CD14-positive monocyte (primary cell): ENCODE results near the gene TFG. TPM values are rescaled to one million over a fixed set of nuclear protein-coding genes. Genes with fewer than 3 reads are reported as not detected.

Experiments used
- DNase-seq, 3 donors: peaks; one replicate each; pipeline ENCODE4 v3.0.0-alpha.2; 2011 to 2022
- H2AFZ ChIP-seq: 2 replicates; pipeline ENCODE4 v1.6.0; 2012; ENCODE audit warnings: mild to moderate bottlenecking, low read depth, low read length, inconsistent platforms; ENCODE audit not compliant: insufficient read depth, poor library complexity, severe bottlenecking
- H3K27ac ChIP-seq, 2 donors: 1 replicate in 1 of 2; 2 replicates in 1 of 2; pipeline ENCODE4 v1.5.1; 2012 to 2013; ENCODE audit warnings: low read length in 2 of 2, control low read depth in 1 of 2, inconsistent platforms in 1 of 2, low read depth in 1 of 2, mild to moderate bottlenecking in 1 of 2
- H3K27me3 ChIP-seq, 2 donors: one replicate each; pipeline versions ENCODE4 v1.6.0 to v1.6.1; 2011 to 2013; ENCODE audit warnings: low read length in 2 of 2; ENCODE audit not compliant: control insufficient read depth in 2 of 2, insufficient read depth in 2 of 2
- H3K36me3 ChIP-seq, 2 donors: replicated peaks in 1 of 2; 1 replicate in 1 of 2; 2 replicates in 1 of 2; pipeline versions ENCODE4 v1.5.1 to v1.6.1; 2012 to 2013; ENCODE audit warnings: low read length in 2 of 2, control low read depth in 1 of 2, inconsistent platforms in 1 of 2, mild to moderate bottlenecking in 1 of 2; ENCODE audit not compliant: insufficient read depth in 2 of 2, control insufficient read depth in 1 of 2
- H3K4me1 ChIP-seq, 2 donors: 1 replicate in 1 of 2; 2 replicates in 1 of 2; pipeline versions ENCODE4 v1.5.1 to v1.6.1; 2012 to 2013; ENCODE audit warnings: low read length in 2 of 2, control low read depth in 1 of 2, inconsistent platforms in 1 of 2, mild to moderate bottlenecking in 1 of 2, moderate library complexity in 1 of 2; ENCODE audit not compliant: insufficient read depth in 2 of 2, control insufficient read depth in 1 of 2
- H3K4me2 ChIP-seq: replicated peaks from 2 replicates; pipeline ENCODE3; 2012; ENCODE audit warnings: low read length, moderate library complexity, mild to moderate bottlenecking; ENCODE audit not compliant: poor library complexity, severe bottlenecking; ENCODE audit errors: extremely low read depth
- H3K4me3 ChIP-seq, 3 experiments: fragments of 200-600 bp in 1 of 3; sonication (generic) in 1 of 3; replicated peaks in 1 of 3; 1 replicate in 2 of 3; 2 replicates in 1 of 3; pipeline ENCODE4 v1.5.1; 2011 to 2013; ENCODE audit warnings: low read length in 3 of 3, mild to moderate bottlenecking in 3 of 3, control low read depth in 2 of 3, low read depth in 2 of 3, inconsistent platforms in 1 of 3, moderate library complexity in 1 of 3
- H3K79me2 ChIP-seq: 2 replicates; pipeline ENCODE4 v1.6.0; 2012; ENCODE audit warnings: mild to moderate bottlenecking, control low read depth, inconsistent platforms, low read length, moderate library complexity; ENCODE audit not compliant: insufficient read depth
- H3K9ac ChIP-seq: 2 replicates; pipeline ENCODE4 v1.6.0; 2017; ENCODE audit warnings: low read length, mild to moderate bottlenecking; ENCODE audit not compliant: insufficient read depth, poor library complexity, severe bottlenecking
- H3K9me3 ChIP-seq, 2 donors: replicated peaks in 1 of 2; 1 replicate in 1 of 2; 2 replicates in 1 of 2; pipeline versions ENCODE4 v1.5.1 to v1.6.1; 2012 to 2013; ENCODE audit warnings: low read length in 2 of 2, control low read depth in 1 of 2; ENCODE audit not compliant: control insufficient read depth in 1 of 2, insufficient read depth in 1 of 2
- H4K20me1 ChIP-seq: 2 replicates; pipeline ENCODE4 v1.6.0; 2012; ENCODE audit warnings: mild to moderate bottlenecking, low read length, control low read depth, moderate library complexity; ENCODE audit not compliant: insufficient read depth
- H3K27ac Mint-ChIP-seq, 7 donors: one replicate each; pipeline ENCODE4 v1.8.0; 2020; ENCODE audit warnings: mild to moderate bottlenecking in 7 of 7, mixed read lengths in 7 of 7, moderate library complexity in 6 of 7, inconsistent platforms in 2 of 7
- H3K27me3 Mint-ChIP-seq, 3 donors: one replicate each; pipeline ENCODE4 v1.8.0; 2021 to 2022; ENCODE audit warnings: low read depth in 3 of 3, mild to moderate bottlenecking in 3 of 3, mixed read lengths in 3 of 3, moderate library complexity in 3 of 3, inconsistent platforms in 1 of 3
- H3K36me3 Mint-ChIP-seq, 2 donors: one replicate each; pipeline ENCODE4 v1.8.0; 2020; ENCODE audit warnings: mixed read lengths in 2 of 2, inconsistent platforms in 1 of 2, mild to moderate bottlenecking in 1 of 2
- H3K4me1 Mint-ChIP-seq: one replicate; pipeline ENCODE4 v1.8.0; 2020; ENCODE audit warnings: mild to moderate bottlenecking, mixed read lengths
- H3K4me3 Mint-ChIP-seq, 2 donors: one replicate each; pipeline ENCODE4 v1.8.0; 2020; ENCODE audit warnings: mild to moderate bottlenecking in 2 of 2, mixed read lengths in 2 of 2, moderate library complexity in 1 of 2
- H3K9me3 Mint-ChIP-seq, 7 donors: one replicate each; pipeline ENCODE4 v1.8.0; 2020 to 2022; ENCODE audit warnings: mixed read lengths in 7 of 7, mild to moderate bottlenecking in 6 of 7, moderate library complexity in 6 of 7, inconsistent platforms in 2 of 7
- WGBS: methylation state at CpG from one replicate; pipeline ENCODE4 v1.1.5; 2013; ENCODE audit warnings: missing lambda C conversion rate; ENCODE audit not compliant: insufficient coverage; 5-methylcytosine and 5-hydroxymethylcytosine counted together
- intact Hi-C, 2 donors: fragments of 100-400 bp; cut with micrococcal nuclease; formaldehyde crosslinking; loops; one replicate each; pipeline versions ENCODE4 v1.15.0 to v1.15.1; 2023
- polyA plus RNA-seq, 3 donors: library from polyadenylated mRNA; depleted of rRNA in 1 of 3; unstranded in 2 of 3; stranded (reverse) in 1 of 3; fragments of 300-500 nt in 2 of 3; fragments of >200 nt in 1 of 3; fragmentation: Illumina TruSeq in 2 of 3; gene quantifications; 1 replicate in 2 of 3; 2 replicates in 1 of 3; pipeline ENCODE4 v1.2.3, GENCODE V29; 2012 to 2021
- TF ChIP-seq, protein P1 (sequence below): fragments of 200-600 bp; IDR thresholded peaks from one replicate; pipeline ENCODE4 v1.8.0; 2022; ENCODE audit warnings: antibody characterized with exemption, mild to moderate bottlenecking

TFG gene
- polyA plus RNA-seq, 3 donors: 37.9 to 51.2 (median 44.8) TPM

DNA sequence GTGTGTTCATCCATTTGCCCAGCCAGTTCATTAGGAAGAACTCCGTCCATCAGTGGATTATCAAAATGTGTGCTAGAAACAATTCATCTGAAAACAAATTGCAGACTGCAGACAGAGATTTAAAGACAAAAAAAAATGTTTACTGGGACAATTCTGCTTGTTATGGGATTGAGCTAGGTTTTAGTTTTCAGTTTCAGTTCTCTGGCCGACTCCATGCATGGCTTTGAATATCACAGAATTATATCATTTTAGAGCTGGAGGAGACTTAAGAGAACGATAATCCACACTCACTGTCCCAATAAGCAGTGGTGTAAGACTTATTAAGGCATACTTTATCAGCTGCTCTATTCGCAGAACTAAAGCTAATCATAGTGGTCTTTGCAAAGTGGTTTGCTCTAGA lies 51.1 kb downstream of the TFG start:
- Mint-ChIP-seq H3K36me3 (peaks cover 3 to 6% of the 10 kb centered on the region in 2 donors), H3K27ac (no peak overlapping the region), H3K4me3 (no peak overlapping the region), H3K27me3 (peaks cover 0 to 1% (median 0%) of the 10 kb centered on the region in 3 donors), H3K4me1 (no peaks in the 10 kb centered on the region), H3K9me3 (no peaks in the 10 kb centered on the region)
- H3K79me2 ChIP-seq: no peaks in the 10 kb centered on the region
- no peak overlapping the region for H3K4me2 ChIP-seq
- no peak overlapping the region for H3K4me3 ChIP-seq
- no peak for DNase-seq
- intact Hi-C loops: no loop called here
- no peak overlapping the region for H2AFZ ChIP-seq
- H3K36me3 ChIP-seq: peaks cover 0 to under 1% of the 10 kb centered on the region in 2 donors
- no peaks in the 10 kb centered on the region for H4K20me1 ChIP-seq
- H3K9me3 ChIP-seq: no peaks in the 10 kb centered on the region
- 50% methylated on average over 2 of the region's 4 CpGs for WGBS
- TF ChIP-seq, protein P1, sequence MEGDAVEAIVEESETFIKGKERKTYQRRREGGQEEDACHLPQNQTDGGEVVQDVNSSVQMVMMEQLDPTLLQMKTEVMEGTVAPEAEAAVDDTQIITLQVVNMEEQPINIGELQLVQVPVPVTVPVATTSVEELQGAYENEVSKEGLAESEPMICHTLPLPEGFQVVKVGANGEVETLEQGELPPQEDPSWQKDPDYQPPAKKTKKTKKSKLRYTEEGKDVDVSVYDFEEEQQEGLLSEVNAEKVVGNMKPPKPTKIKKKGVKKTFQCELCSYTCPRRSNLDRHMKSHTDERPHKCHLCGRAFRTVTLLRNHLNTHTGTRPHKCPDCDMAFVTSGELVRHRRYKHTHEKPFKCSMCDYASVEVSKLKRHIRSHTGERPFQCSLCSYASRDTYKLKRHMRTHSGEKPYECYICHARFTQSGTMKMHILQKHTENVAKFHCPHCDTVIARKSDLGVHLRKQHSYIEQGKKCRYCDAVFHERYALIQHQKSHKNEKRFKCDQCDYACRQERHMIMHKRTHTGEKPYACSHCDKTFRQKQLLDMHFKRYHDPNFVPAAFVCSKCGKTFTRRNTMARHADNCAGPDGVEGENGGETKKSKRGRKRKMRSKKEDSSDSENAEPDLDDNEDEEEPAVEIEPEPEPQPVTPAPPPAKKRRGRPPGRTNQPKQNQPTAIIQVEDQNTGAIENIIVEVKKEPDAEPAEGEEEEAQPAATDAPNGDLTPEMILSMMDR: no peak
- H3K27ac ChIP-seq: no peak overlapping the region
- H3K27me3 ChIP-seq: no peaks in the 10 kb centered on the region
- H3K9ac ChIP-seq: no peak overlapping the region
- no peaks in the 10 kb centered on the region for H3K4me1 ChIP-seq

GRCh38 chr3:100761211-100761942 lies 52.1 kb downstream of the TFG start:
- Mint-ChIP-seq H3K4me1 (no peaks in the 10 kb centered on the region), H3K9me3 (no peaks in the 10 kb centered on the region), H3K4me3 (no peak overlapping the region), H3K36me3 (peaks cover 3 to 6% of the 10 kb centered on the region in 2 donors), H3K27me3 (peaks cover 0 to 3% (median 1%) of the 10 kb centered on the region in 3 donors), H3K27ac (no peak overlapping the region)
- Histone ChIP-seq H3K4me2 (no peak overlapping the region), H3K27ac (no peak overlapping the region), H3K36me3 (no peaks in the 10 kb centered on the region), H3K4me1 (no peaks in the 10 kb centered on the region), H4K20me1 (no peaks in the 10 kb centered on the region), H3K4me3 (no peak overlapping the region), H3K79me2 (no peaks in the 10 kb centered on the region), H2AFZ (no peak overlapping the region), H3K9me3 (no peaks in the 10 kb centered on the region), H3K27me3 (no peaks in the 10 kb centered on the region), H3K9ac (no peak overlapping the region)
- intact Hi-C loops: no loop called here
- TF ChIP-seq, protein P1: no peak
- WGBS: no CpG with 5 or more reads among the region's 1 CpG
- no peak for DNase-seq
